Lower lobe of right lung (tissue), 2 donors: ENCODE results near the gene CAPN3. TPM values are rescaled to one million over a fixed set of nuclear protein-coding genes. Genes with fewer than 3 reads are reported as not detected.

Experiments used
- ATAC-seq, 2 donors: fragments of 200-7000 bp; cut with Tn5 transposase; one replicate each; pipeline ENCODE4 v1.9.1; 2020 to 2022; ENCODE audit warnings: mild to moderate bottlenecking in 2 of 2, moderate library complexity in 2 of 2
- DNase-seq: peaks from one replicate; pipeline ENCODE4 v3.0.0-alpha.2; 2020
- H3K27ac ChIP-seq: fragments of 200-600 bp; one replicate; pipeline ENCODE4 v1.8.0; 2022
- H3K27me3 ChIP-seq: fragments of 200-600 bp; one replicate; pipeline ENCODE4 v1.8.0; 2022; ENCODE audit warnings: low read depth
- H3K36me3 ChIP-seq: fragments of 200-600 bp; one replicate; pipeline ENCODE4 v1.8.0; 2022; ENCODE audit warnings: mild to moderate bottlenecking
- H3K4me1 ChIP-seq: fragments of 200-600 bp; one replicate; pipeline ENCODE4 v1.8.0; 2022
- H3K4me3 ChIP-seq: fragments of 200-600 bp; one replicate; pipeline ENCODE4 v1.8.0; 2022; ENCODE audit warnings: mild to moderate bottlenecking
- H3K9me3 ChIP-seq: fragments of 200-600 bp; one replicate; pipeline ENCODE4 v1.8.0; 2022
- CTCF ChIP-seq: fragments of 200-600 bp; IDR thresholded peaks from one replicate; pipeline ENCODE4 v1.8.0; 2022; ENCODE audit warnings: antibody characterized with exemption, mild to moderate bottlenecking
- intact Hi-C: fragments of 100-400 bp; cut with DNase I; formaldehyde crosslinking; loops from one replicate; pipeline ENCODE4 v1.11.0; 2022
- total RNA-seq: library from RNA; stranded (reverse); fragmentation: NEBNext Ultra II Directional; extraction: Animal tissue kit (Norgen Biotek cat#: 25700); gene quantifications from one replicate; pipeline ENCODE4 v1.2.1, GENCODE V29; 2021
- donor health status: DM: no; HTN: yes; CAD: no; lungs with severe emphysema.

Gene CAPN3
- total RNA-seq, 1 donor from 2014 or later: 47.2 TPM

- no peak for ATAC-seq
- no peak for DNase-seq
- intact Hi-C loops: no loop called here
- TF ChIP-seq CTCF: no peak
- H3K4me3 ChIP-seq: no peak overlapping the region
- no peaks in the 10 kb centered on the region for H3K27me3 ChIP-seq
- H3K4me1 ChIP-seq: no peaks in the 10 kb centered on the region
- no peaks in the 10 kb centered on the region for H3K9me3 ChIP-seq
- no peak overlapping the region for H3K27ac ChIP-seq
- H3K36me3 ChIP-seq: peaks cover 72% of the 10 kb centered on the region
Observed at GRCh38 chr15:42358141-42358540, 1.2 kb upstream of the CAPN3 start.

GRCh38 chr15:42359985-42360384 is 684 bp downstream of the CAPN3 start:
- no peak overlapping the region for H3K4me3 ChIP-seq

GRCh38 chr15:42360535-42361112 is 1.3 kb downstream of the CAPN3 start:
- no peaks in the 10 kb centered on the region for H3K9me3 ChIP-seq
- no peak for DNase-seq
- no peak overlapping the region for H3K4me3 ChIP-seq
- H3K27ac ChIP-seq: no peak overlapping the region
- TF ChIP-seq CTCF: no peak
- H3K27me3 ChIP-seq: no peaks in the 10 kb centered on the region
- H3K36me3 ChIP-seq: peaks cover 47% of the 10 kb centered on the region
- intact Hi-C loops: no loop called here
- no peak for ATAC-seq
- no peaks in the 10 kb centered on the region for H3K4me1 ChIP-seq

More at GRCh38 chr15:42359985-42360384, 684 bp downstream of the CAPN3 start:
- Histone ChIP-seq H3K27me3 (no peaks in the 10 kb centered on the region), H3K36me3 (peaks cover 53% of the 10 kb centered on the region), H3K9me3 (no peaks in the 10 kb centered on the region), H3K27ac (no peak overlapping the region), H3K4me1 (no peaks in the 10 kb centered on the region)
- DNase-seq (no peak), ATAC-seq (no peak)
- TF ChIP-seq CTCF: no peak
- intact Hi-C loops: no loop called here

- ATAC-seq: no peak
- intact Hi-C loops: no loop called here
Observed at GRCh38 chr15:42363487-42363886, 4.2 kb downstream of the CAPN3 start.

GRCh38 chr15:42363942-42364341 is 4.6 kb downstream of the CAPN3 start:
- intact Hi-C loops: no loop called here
- Histone ChIP-seq H3K9me3 (no peaks in the 10 kb centered on the region), H3K27me3 (no peaks in the 10 kb centered on the region), H3K36me3 (peaks cover 24% of the 10 kb centered on the region), H3K27ac (no peak overlapping the region), H3K4me1 (peaks cover 20% of the 10 kb centered on the region), H3K4me3 (no peak overlapping the region)
- ATAC-seq (no peak), DNase-seq (no peak)
- TF ChIP-seq CTCF: no peak

More at GRCh38 chr15:42363487-42363886, 4.2 kb downstream of the CAPN3 start:
- no peak for DNase-seq
- H3K27me3 ChIP-seq: no peaks in the 10 kb centered on the region
- H3K4me1 ChIP-seq: peaks cover 20% of the 10 kb centered on the region
- peaks cover 24% of the 10 kb centered on the region for H3K36me3 ChIP-seq
- H3K9me3 ChIP-seq: no peaks in the 10 kb centered on the region
- no peak overlapping the region for H3K27ac ChIP-seq
- no peak overlapping the region for H3K4me3 ChIP-seq
- no peak for TF ChIP-seq CTCF
